GM19099 (cell line): ENCODE measurements around the gene KCNG2.

Experiments used
- POLR2A ChIP-seq: IDR thresholded peaks from 3 replicates; pipeline ENCODE4 v1.6.1; 2011; ENCODE audit warnings: low read depth; ENCODE audit not compliant: insufficient read length; ENCODE audit errors: extremely low read depth

Gene KCNG2

DNA sequence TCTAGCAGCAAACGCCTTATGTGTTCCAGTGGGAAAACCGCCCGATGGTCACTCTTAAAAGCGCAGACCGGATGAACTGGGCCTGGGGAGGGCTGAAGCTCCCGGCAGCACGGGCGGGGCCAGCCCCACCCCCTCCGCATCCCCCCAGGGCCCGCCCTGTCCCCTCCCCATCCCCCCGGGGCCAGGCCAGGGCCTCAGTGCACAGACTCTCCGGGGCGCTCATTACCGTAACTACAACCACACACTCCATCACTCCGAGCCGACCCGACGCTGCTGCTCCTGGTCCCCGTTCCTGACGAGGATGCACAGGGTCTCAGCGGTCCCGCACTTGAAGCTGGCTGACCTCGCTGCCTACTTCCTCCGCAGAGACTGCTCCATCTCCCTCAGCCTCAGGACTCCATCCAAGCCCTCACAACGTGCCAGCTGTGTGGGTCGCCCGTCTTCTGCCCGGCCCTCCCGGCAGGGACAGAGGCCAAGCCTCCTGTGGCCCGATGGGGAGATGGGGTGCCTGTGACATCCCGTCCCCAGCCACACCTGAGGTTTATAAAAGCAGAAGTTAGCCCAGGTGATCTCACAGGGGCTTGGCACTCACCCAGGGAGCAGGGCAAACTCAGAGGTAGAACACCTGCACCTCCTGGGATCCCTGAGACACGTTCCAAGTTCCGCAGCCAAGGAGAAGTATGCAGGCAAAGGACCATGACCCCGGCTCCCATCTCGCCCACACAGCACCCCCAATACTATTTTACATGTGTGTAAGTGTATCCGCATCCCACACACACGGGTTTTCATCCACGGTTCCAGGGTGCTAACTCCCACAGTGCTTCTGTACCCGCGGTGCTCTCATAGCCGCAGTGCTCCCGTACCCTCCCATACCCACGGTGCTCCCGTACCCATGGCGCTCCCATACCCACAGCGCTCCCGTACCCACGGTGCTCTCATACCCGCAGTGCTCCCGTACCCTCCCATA, 117.7 kb downstream of the KCNG2 start:
- no peak for TF ChIP-seq POLR2A

DNA sequence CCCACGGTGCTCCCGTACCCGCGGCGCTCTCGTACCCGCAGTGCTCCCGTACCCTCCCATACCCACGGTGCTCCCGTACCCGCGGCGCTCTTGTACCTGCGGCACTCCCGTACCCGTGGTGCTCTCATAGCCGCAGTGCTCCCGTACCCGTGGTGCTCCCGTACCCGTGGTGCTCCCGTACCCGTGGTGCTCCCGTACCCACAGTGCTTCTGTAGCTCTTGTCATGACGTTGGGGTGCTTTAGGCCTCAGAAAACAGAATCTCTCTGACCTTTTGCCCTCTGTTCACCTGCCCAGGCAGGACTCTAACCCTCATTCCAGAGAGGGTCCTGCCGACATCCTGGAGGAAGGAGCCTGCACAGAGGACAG, 118.4 kb downstream of the KCNG2 start:
- TF ChIP-seq POLR2A = no peak

DNA sequence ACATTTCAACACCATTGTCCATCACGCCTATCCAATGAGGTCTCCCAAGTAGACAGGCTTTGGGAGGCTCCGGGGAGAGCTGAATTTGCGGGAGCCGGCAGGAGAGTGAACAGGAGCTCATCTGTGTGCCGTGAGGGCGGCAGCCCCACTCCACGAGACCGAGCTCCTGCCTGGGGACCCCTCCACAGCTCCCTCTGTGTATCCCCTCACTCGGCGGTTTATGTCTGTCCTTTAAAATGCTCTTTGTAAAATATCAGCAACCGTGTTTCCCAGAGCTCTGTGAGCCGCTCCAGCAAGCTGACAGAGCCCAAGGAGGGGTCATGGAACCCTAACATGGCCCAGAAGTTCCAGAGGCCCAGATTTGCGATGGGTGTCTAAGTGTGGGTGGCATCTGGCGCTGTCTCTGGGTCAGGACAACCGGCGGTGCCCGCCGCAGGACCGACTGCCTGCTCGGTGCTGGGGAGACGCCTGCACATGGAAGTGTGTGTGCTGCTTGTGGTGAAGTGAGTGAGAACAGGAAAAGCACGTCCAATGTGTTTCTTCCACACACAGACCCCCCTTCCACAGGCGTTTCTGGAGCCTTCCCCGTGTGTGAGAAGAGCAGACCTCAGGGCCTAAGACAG, 118.9 kb downstream of the KCNG2 start:
- no peak for TF ChIP-seq POLR2A

DNA sequence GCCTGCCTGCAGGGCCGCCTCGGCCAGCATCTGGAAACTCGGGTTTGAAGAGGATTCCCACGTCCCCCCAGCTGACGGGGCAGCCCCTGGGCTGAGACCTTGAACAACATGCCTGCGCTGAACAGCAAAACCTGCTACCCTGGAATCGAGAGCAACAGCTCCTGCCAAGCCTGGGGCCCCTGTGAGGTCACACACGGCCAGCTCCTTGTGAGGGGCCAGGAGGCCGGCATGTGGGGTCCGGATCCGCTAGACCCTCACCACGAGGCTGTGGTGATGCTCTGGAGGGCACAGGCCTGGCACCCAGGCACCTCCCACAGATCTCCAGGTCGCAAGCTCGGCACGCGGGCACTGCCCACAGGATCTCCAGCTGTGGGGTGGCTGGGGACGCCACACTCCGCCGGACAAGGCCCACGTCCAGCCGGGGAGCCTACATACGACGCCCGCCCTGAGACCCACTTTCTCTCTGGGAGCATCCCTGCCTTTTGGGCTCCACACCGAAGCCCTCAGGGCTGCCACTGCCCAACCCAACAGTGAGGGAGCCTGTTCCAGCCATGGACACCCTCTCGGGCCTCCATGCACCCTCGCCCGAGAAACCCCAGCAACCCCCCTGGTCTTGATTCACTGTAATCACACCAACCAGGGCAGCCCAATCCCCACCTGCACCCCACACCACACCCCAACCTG, 119.6 kb downstream of the KCNG2 start:
- TF ChIP-seq POLR2A = no peak

DNA sequence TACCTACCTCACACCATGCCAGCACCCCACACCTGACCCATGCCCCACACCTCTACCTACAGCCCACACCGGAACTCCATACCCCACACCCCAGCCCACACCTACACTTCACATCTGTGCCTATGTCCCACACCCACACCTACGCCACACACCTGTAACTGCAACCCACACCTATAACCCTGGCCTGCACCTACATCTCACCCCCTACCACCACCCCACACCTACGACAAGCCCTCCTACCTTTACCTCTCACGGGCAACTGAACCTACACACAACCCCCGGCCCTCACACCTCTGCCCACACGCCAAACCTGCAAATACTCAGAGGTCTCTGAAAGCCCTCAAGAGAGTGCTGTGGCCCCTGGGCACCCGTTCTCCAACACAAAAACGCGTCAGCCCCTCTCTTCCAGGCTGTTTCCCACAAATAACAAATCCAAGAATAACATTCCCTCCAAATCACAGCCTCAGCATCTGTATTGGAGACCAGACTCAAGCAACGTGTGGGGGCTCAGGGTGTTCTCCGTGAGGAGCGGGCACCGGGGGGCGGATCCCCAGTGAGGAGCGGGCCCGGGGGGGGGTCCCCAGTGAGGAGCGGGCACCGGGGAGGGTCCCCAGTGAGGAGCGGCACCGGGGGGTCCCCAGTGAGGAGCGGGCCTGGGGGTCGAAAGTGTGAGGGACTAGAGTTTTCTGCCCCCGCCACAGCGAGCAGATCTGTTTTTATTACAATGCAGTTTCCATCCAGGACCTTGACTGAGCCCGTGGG, 120.3 kb downstream of the KCNG2 start:
- TF ChIP-seq POLR2A = no peak

DNA sequence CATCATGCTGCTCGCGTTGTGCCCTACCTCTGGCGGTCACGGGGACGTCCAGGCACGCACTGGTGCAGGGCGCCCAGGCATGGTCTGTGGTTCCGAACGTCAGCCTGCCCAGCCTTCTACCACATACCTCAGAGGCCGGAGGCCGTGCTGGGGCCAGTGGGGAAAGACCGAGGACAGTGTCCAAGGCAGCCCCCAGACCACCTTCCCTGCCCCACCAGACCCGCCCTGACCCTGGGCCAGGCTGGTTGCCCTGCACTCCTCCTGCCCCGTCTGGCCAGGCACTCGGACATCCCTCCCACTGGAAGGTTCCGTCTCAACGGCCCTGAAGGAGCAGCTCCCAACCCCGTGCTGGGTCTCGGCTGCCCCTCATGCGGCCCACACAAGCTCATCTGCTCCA, 120.9 kb downstream of the KCNG2 start:
- TF ChIP-seq POLR2A = no peak

DNA sequence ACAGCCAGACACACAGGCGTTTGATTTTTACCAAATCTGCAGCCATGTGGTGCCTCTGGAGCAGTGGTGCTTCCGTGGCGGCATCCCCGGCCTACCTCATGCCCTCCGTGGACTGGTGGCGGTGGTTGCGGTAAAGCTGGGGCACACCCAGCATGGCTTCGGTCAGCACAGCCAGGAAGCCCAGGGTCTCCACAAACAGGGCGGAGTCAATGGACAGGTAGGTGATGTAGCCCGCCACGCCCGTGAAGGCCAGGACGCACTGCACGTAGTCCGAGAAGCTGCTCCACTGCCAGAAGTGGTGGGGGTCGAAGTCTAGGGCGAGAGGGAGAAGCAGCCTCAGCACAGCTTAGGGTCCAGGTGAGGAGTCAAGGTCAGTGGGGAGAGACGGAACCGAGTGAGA, 121.4 kb downstream of the KCNG2 start:
- TF ChIP-seq POLR2A = no peak

DNA sequence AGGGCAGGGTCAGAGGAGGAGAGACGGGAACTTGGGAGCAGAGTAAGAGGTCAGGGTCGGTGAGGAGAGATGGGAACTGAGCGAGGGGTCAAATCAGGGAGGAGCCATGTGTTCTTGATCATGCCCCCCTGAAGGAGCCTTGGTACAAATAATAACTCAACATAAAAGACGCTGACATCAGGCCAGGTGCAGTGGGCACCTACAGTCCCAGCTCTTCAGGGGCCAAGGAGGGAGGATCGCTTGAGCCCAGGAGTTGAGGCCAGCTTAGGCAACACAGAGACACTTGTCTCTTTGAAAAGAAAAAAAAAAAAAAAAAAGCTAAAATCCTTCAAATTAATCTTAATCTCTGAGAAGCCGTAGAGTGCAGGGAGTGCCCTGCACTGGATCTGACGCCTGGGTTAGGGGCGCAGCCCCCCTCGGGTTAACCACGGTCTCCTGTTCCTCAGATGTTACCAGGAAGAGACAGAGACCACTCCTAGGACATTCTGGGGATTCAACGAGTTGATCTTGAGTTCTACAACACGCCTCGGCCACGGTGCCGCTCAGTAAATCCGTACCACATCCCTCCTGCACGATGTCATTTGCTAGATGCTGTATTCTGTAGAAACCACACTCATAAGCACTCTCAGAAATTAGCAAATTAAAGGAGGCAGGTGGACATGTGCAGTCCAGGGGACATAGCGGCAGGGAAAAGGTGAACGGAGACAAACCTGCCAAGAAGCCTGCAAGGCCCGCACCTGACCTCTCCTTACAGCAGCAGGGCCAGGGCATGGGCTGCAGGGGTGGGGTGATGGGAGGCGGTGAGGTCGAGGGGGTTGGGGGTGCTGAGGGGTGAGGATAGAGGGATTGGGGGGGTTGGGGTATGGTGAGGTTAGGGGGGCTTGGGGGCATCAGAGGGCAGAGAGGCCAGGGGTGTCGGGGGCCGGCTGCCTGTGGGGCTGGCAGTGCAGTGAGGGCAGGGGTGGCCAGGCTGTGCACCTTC, 124.5 kb downstream of the KCNG2 start:
- TF ChIP-seq POLR2A = no peak

DNA sequence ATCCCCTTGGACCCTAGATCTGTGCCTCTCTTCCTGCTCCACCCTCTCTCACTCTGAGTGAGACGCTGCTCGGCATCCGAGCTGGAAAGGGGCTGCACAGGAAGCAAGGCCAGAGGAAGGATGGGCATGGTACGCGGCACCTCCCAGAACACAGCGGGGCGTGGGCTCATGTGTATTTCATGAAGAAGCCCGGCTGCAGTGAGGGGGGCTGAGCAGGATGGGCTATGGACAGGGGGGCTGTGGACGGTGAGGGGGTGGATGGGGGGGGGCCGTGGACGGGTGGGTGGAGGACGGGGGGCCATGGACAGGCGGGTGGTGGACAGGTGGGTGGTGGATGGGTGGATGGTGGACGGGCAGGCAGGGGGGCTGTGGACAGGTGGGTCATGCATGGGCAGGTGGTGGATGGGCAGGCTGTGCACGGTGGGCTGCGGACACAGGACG, 125.3 kb downstream of the KCNG2 start:
- no peak for TF ChIP-seq POLR2A

DNA sequence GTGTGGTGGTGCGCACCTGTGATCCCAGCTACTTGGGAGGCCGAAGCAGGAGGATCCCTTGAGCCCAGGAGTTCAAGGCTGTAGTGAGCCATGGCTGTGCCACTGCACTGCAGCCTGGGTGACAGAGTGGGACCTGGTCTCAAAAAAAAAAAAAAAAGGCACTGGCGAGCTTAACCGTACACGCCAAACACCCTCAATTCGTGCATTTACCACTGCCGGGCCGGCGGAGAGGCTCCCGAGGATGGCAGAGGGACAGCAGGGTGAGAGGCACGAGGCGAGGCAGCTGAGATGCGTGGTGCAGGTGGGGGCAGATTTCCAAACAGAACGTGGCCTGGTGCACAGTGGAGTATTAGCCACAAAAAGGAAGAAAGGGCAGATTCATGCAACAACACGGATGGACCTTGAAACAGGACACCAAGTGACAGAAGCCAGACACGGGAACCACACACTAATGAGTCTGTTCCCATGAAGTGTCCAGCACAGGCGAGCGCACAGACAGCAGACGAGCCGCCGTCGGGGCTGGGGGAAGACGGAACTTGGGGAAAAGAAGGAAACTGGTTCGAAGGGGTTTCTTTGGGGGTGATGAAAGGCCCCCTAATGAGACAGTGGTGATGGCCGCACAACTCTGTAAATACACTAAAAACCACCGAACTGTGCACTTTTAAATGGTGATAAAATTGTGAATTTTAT, 126.3 kb downstream of the KCNG2 start:
- no peak for TF ChIP-seq POLR2A

DNA sequence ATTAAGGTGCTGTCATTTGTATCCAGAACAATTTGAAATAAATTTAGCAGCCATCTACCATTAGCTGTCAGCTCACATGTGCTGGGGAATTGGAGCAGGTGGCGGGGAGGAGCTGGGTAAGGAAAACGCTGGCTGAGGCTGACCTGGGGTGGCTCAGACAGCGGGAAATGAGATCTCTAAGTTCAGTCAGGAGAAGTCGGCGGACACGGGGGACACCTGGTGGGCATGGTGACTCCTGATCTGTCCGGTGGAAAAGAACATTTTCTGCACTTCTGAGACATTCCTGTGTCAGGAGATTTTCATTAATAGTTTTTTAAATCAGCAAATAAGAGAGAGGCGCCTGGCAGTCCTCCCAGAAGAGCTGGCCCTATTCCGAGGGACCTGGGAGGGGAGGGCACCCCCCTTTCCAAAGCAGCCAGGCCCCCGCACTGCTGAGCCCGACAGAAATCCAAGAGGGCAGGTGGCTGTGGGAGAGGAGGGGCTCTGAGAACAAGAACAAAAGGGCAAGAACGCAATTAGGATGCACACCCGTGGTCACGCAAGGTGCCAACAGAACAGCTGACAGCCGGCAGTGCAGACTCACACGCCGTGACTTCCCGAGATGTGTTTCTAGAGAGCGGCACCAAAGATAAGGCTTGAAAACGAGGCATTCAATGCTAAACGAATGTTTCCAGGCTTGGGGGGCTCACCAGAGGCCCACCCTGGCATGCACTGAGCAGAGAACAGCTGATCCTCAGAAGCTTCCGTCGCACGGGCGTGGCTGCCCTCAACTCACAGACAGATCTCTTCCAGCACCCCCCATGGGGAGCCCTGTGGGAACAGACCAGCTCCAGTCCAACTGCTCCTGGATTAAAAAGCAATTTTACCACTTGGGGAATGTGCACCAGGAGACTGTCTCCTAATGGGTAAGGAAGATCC, 127.3 kb downstream of the KCNG2 start:
- no peak for TF ChIP-seq POLR2A

DNA sequence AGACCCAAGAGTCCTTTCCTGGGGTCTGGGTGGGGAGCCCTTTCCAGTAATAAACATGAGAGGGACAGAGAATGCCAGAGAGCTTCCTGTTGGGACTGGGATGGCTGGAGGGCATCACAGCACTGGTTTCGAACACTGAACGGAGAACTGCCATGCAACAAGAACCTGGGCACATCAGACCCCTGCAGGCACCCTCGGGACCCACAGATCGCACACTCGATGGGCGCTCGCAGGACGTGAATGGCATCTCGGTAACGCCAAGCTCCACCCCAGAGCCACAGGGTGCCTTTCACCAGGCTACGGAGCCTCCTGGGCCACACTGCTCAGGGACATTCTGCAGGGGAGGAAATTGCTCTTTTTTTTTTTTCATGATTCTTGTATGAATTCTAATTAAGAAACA, 128.6 kb downstream of the KCNG2 start:
- no peak for TF ChIP-seq POLR2A
